Stomach (tissue), 9 donors: ENCODE results near the gene CYS1. TPM values are rescaled to one million over a fixed set of nuclear protein-coding genes. Genes with fewer than 3 reads are reported as not detected.
A peak's percentile ranks its signal among the peaks of the same experiment; 100 is the strongest.
"Not testable (repeated sequence)": the region's sequence is repeated elsewhere in the genome, so short reads cannot be mapped to it uniquely, and the experiment has no call there.

Source experiments
- DNase-seq, 2 donors: peaks; one replicate each; pipeline versions ENCODE4 v3.0.0 to v3.0.0-alpha.2; 2013 to 2019
- H3K27ac ChIP-seq, 5 donors: fragments of 200-600 bp in 4 of 5; sonication (generic) in 4 of 5; one replicate each; pipeline ENCODE4 v1.5.1; 2013 to 2019; ENCODE audit warnings: mild to moderate bottlenecking in 1 of 5, moderate library complexity in 1 of 5
- H3K27me3 ChIP-seq, 3 donors: fragments of 200-600 bp; sonication (generic); one replicate each; pipeline ENCODE4 v1.5.1; 2017 to 2019; ENCODE audit warnings: mixed run types in 1 of 3
- H3K36me3 ChIP-seq, 4 donors: fragments of 200-600 bp; sonication (generic); 1 replicate in 3 of 4; 2 replicates in 1 of 4; pipeline ENCODE4 v1.5.1; 2016 to 2019
- H3K4me1 ChIP-seq, 4 donors: fragments of 200-600 bp; sonication (generic); one replicate each; pipeline ENCODE4 v1.5.1; 2016 to 2019
- H3K4me3 ChIP-seq, 4 donors: fragments of 200-600 bp; sonication (generic) in 3 of 4; one replicate each; pipeline ENCODE4 v1.5.1; 2016 to 2019; ENCODE audit warnings: mild to moderate bottlenecking in 1 of 4
- H3K9me3 ChIP-seq, 4 donors: fragments of 200-600 bp; sonication (generic); one replicate each; pipeline ENCODE4 v1.5.1; 2016 to 2019
- EP300 ChIP-seq: sonication (generic); formaldehyde crosslinking; IDR thresholded peaks from one replicate; pipeline ENCODE4 v1.6.1; 2017; ENCODE audit warnings: antibody characterized with exemption
- POLR2A ChIP-seq, 4 donors: fragments of 450-650 bp; IDR thresholded peaks; one replicate each; pipeline ENCODE4 v1.6.1; 2016; ENCODE audit warnings: antibody characterized with exemption in 4 of 4, control low read depth in 2 of 4, mild to moderate bottlenecking in 1 of 4, moderate library complexity in 1 of 4
- POLR2AphosphoS5 ChIP-seq, 3 donors: sonication (generic); formaldehyde crosslinking; IDR thresholded peaks; one replicate each; pipeline ENCODE4 v1.6.1; 2016; ENCODE audit warnings: antibody characterized with exemption in 3 of 3
- WGBS, 5 donors: extraction: QIAGEN DNeasy Blood & Tissue Kit in 3 of 5; methylation state at CpG; one replicate each; pipeline versions ENCODE4 v1.1.5 to v1.1.7; 2013 to 2018; 5-methylcytosine and 5-hydroxymethylcytosine counted together
- intact Hi-C: fragments of 100-400 bp; cut with DNase I; formaldehyde crosslinking; loops from one replicate; pipeline ENCODE4 v1.15.1; 2023; ENCODE audit warnings: low total_unique reads
- polyA plus RNA-seq, 3 donors: library from polyadenylated mRNA; stranded (reverse); fragments of 200-250 nt; gene quantifications; one replicate each; pipeline ENCODE4 v1.2.3, GENCODE V29; 2013
- total RNA-seq, 5 donors: library from RNA; depleted of rRNA; stranded (reverse); fragments of >200 nt; gene quantifications; one replicate each; pipeline versions ENCODE4 v1.1.0 to v1.2.3, GENCODE V29; 2014 to 2016
- TF ChIP-seq, protein P1 (sequence below), 7 experiments: fragments of 450-650 bp in 4 of 7; fragments of 200-600 bp in 3 of 7; sonication (generic) in 3 of 7; IDR thresholded peaks; one replicate each; pipeline ENCODE4 v1.5.1; 2016 to 2019; ENCODE audit warnings: antibody characterized with exemption in 7 of 7, control low read depth in 2 of 7, mild to moderate bottlenecking in 1 of 7
- donor health status: healthy with polysubstance abuse.
- donor health status: Bipolar disorder and iron deficiency.
- donor health status: healthy.

The CYS1 gene
- total and polyA plus RNA-seq, 8 donors = 1.1 to 33.8 (median 3.9) TPM; not detected in 1

DNA sequence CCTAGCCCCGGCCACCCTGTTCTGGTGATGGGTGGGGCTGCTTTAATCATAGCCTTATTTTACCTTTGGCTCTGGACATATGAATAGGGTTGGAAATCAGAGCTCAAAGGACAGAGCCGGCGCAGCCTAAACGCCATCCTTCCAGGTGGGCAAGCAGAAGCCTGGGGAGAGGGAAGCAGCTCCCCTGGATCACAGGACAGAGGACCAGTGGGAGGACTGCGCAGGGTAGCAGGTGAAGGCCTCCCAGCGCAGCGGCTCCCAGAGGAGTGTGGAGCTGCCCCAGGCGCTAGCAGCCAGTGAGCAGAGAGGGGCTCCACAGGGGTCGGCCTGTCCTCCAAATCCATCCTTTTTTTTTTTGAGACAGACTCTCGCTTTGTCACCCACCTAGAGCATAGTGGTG lies 16.4 kb upstream of the CYS1 start:
- H3K9me3 ChIP-seq = no peaks in the 10 kb centered on the region
- no peak overlapping the region for H3K4me3 ChIP-seq
- peaks cover 0 to 27% (median under 1%) of the 10 kb centered on the region in 3 donors for H3K27me3 ChIP-seq
- no peak overlapping the region for H3K27ac ChIP-seq
- intact Hi-C loops = no loop called here
- TF ChIP-seq POLR2AphosphoS5 (IDR thresholded peaks at IDR 0.05) = no peak
- TF ChIP-seq, protein P1, sequence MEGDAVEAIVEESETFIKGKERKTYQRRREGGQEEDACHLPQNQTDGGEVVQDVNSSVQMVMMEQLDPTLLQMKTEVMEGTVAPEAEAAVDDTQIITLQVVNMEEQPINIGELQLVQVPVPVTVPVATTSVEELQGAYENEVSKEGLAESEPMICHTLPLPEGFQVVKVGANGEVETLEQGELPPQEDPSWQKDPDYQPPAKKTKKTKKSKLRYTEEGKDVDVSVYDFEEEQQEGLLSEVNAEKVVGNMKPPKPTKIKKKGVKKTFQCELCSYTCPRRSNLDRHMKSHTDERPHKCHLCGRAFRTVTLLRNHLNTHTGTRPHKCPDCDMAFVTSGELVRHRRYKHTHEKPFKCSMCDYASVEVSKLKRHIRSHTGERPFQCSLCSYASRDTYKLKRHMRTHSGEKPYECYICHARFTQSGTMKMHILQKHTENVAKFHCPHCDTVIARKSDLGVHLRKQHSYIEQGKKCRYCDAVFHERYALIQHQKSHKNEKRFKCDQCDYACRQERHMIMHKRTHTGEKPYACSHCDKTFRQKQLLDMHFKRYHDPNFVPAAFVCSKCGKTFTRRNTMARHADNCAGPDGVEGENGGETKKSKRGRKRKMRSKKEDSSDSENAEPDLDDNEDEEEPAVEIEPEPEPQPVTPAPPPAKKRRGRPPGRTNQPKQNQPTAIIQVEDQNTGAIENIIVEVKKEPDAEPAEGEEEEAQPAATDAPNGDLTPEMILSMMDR (IDR thresholded peaks at IDR 0.05) = no peak
- no peak for TF ChIP-seq EP300
- TF ChIP-seq POLR2A (IDR thresholded peaks at IDR 0.05) = no peak
- H3K4me1 ChIP-seq = peaks cover 0 to 10% (median 4%) of the 10 kb centered on the region in 4 donors
- no peaks in the 10 kb centered on the region for H3K36me3 ChIP-seq
- WGBS, 5 donors = 86 to 96% (median 90%) methylated on average over 10 of the region's 10 CpGs
- no peak for DNase-seq

DNA sequence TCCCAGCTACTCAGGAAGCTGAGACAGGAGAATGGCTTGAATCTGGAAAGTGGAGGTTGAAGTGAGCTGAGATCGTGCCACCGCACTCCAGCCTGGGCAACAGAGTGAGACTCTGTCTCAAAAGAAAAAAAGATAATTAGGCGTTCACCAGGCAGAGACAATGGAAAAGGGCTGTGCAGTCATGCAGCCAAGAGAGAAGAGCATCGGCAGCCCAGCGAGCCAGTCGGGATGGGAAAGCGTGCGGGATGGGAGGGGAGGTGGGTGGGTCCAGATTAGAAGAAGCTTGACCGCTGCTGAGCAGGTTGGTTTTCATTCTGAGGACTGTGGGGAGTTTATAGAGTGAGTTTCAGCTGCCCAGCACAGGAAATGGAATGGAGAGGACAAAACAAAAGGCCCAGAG lies 15.0 kb upstream of the CYS1 start:
- WGBS, 5 donors = 72 to 88% (median 81%) methylated on average over 9 of the region's 9 CpGs

DNA sequence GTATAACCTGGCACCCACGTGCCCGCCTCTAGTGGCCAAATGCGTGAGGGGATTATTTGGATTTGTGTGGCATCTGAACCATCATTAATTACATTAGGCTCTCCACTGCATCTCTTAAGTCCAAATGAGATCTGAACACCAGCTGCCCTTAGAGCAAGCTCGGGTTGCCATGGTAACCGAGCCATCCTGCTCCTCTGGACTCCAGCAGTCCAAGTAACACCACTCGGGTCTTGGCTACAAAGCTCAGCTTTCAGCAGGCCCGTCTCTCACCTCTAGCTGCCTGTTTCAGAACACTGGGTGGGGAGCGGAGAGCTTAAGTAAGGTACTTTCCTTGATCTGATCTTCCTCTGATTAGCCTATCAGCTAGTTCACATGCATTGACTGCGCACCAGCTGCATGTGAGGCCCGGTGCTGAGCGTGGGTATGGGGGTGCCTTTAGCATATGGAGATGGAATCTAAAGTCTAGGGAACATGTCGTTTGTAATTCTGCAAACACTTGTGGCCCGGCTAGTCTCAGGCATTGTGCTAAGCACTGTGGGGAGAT lies 14.1 kb upstream of the CYS1 start:
- Histone ChIP-seq H3K9me3 (no peaks in the 10 kb centered on the region), H3K4me3 (no peak overlapping the region), H3K27me3 (peaks cover 0 to 34% (median 7%) of the 10 kb centered on the region in 3 donors), H3K4me1 (peaks cover 5 to 16% (median 11%) of the 10 kb centered on the region in 4 donors), H3K36me3 (no peaks in the 10 kb centered on the region), H3K27ac (no peak overlapping the region)
- peak in 1 of 2 donors; percentile 47 for DNase-seq
- TF ChIP-seq EP300 (no peak), POLR2A (IDR thresholded peaks at IDR 0.05) (no peak), POLR2AphosphoS5 (IDR thresholded peaks at IDR 0.05) (no peak)
- TF ChIP-seq, protein P1 (IDR thresholded peaks at IDR 0.05) = no peak
- intact Hi-C loops = no loop called here
- WGBS, 5 donors = 81 to 84% (median 81%) methylated on average over 11 to 13 of the region's 13 CpGs

More for the DNA sequence above, 15.0 kb upstream of the CYS1 start:
- no peaks in the 10 kb centered on the region for H3K36me3 ChIP-seq
- H3K27me3 ChIP-seq = peaks cover 0 to 34% (median 7%) of the 10 kb centered on the region in 3 donors
- intact Hi-C loops = no loop called here
- DNase-seq = no peak
- H3K4me1 ChIP-seq = peaks cover 5 to 16% (median 11%) of the 10 kb centered on the region in 4 donors
- H3K27ac ChIP-seq = no peak overlapping the region
- TF ChIP-seq, protein P1 (IDR thresholded peaks at IDR 0.05) = no peak
- TF ChIP-seq POLR2AphosphoS5 (IDR thresholded peaks at IDR 0.05) (no peak), POLR2A (IDR thresholded peaks at IDR 0.05) (no peak), EP300 (no peak)
- no peak overlapping the region for H3K4me3 ChIP-seq
- no peaks in the 10 kb centered on the region for H3K9me3 ChIP-seq

DNA sequence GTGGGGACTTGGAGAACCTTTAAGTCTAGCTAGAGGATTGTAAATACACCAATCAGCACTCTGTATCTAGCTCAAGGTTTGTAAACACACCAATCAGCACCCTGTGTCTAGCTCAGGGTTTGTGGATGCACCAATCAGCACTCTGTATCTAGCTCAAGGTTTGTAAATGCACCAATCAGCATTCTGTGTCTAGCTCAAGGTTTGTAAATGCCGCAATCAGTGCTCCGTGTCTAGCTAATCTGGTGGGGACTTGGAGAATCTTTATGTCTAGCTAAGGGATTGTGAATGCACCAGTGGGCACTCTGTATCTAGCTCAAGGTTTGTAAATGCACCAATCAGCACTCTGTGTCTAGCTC lies 11.7 kb upstream of the CYS1 start:
- H3K4me3 ChIP-seq = peak overlapping the region in 2 of 4 donors; percentile 39 to 50
- not testable (repeated sequence) for DNase-seq
- WGBS, 5 donors = 96 to 100% (median 98%) methylated on average over 2 of the region's 2 CpGs

DNA sequence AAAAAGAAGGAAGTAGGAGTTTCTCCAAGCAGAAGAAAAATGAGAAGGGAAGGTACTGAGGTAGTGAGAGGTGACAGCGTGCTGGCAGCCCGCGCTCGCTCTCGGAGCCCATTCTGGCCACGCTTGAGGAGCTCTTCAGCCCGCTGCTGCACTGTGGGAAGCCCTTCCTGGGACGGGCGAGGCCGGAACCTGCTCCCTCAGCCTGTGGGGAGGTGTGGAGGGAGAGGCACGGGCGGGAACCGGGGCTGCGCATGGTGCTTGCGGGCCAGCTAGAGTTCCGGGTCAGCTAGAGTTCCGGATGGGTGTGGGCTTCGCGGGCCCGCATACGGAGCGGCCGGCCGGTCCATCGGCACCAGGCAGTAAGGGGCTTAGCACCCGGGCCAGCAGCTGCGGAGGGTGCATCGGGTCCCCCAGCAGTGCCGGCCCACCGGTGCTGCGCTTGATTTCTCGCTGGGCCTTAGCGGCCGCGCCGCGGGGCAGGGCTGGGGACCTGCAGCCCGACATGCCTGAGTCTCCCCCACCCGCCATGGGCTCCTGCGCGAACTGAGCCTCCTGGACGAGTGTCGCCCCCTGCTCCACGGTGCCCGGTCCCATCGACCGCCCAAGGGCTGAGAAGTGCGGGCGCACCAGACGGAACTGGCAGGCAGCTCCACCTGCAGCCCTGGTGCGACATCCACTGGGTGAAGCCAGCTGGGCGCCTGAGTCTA lies 11.1 kb upstream of the CYS1 start:
- WGBS, 5 donors = 26 to 55% (median 31%) methylated on average over 9 to 52 of the region's 52 CpGs
- H3K9me3 ChIP-seq = no peaks in the 10 kb centered on the region
- H3K27me3 ChIP-seq = peaks cover 0 to 34% (median 7%) of the 10 kb centered on the region in 3 donors
- peaks cover 5 to 15% (median 10%) of the 10 kb centered on the region in 4 donors for H3K4me1 ChIP-seq
- H3K4me3 ChIP-seq = peak overlapping the region; percentile 26 to 50 (median 36)
- H3K27ac ChIP-seq = no peak overlapping the region
- intact Hi-C loops = no loop called here
- peak in 1 of 2 donors; percentile 51 for DNase-seq
- no peaks in the 10 kb centered on the region for H3K36me3 ChIP-seq
- TF ChIP-seq POLR2AphosphoS5 (IDR thresholded peaks at IDR 0.05) (no peak), POLR2A (IDR thresholded peaks at IDR 0.05) (no peak), EP300 (no peak)
- TF ChIP-seq, protein P1 (IDR thresholded peaks at IDR 0.05) = no peak

More for the DNA sequence above, 11.7 kb upstream of the CYS1 start:
- Histone ChIP-seq H3K4me1 (peaks cover 5 to 15% (median 10%) of the 10 kb centered on the region in 4 donors), H3K27me3 (peaks cover 0 to 34% (median 7%) of the 10 kb centered on the region in 3 donors)
- H3K9me3 ChIP-seq, H3K27ac ChIP-seq, intact Hi-C loops, H3K36me3 ChIP-seq: not testable (repeated sequence)
